HG02571 (cell line): Measurements from ENCODE around the gene TEKT5.
"Not testable (repeated sequence)": the region's sequence is repeated elsewhere in the genome, so short reads cannot be mapped to it uniquely, and the experiment has no call there.

Experiments
- ATAC-seq: cut with Tn5 transposase; IDR thresholded peaks from one replicate; pipeline ENCODE4 v1.9.1; 2021; ENCODE audit warnings: mild to moderate bottlenecking, moderate library complexity; ENCODE audit not compliant: unreplicated experiment

Gene TEKT5

GRCh38 chr16:10660950-10661635 is 33.6 kb downstream of the TEKT5 start:
- ATAC-seq, result no peak

DNA sequence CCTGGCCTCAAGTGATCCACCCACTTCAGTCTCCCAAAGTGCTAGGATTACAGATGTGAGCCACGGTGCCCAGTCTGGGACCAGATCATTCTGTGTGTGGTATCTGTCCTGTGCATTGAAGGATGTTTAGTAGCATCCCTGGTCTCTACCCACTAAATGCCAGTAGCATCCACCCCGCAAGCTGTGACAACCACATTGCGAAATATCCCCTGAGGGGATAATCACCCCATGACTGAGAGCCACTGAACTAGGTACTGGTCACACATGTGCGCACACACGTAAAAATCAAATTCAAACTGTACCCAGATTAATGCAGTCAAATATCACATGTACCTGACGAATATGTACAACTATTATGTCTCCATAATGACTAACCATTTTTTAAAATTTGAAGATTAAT is 35.8 kb downstream of the TEKT5 start:
- no peak for ATAC-seq

DNA sequence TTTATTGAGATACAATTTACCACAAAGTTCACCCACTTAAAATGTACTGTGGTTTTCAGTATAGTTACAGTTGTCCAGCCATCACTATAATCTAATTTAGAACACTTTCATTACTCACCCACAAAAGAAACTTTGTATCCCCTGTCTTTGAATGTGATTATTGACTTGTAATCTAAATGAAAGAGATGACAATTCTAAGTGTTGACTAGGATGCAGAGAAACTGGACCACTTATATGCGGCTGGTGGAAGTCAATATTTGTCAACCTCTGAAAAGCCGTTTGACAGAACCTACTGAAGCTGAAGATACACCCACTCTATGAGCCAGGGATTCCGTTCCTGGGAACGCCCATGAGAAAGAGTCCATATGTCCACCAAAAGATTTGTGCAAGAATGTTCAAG is 36.8 kb downstream of the TEKT5 start:
- no peak for ATAC-seq

GRCh38 chr16:10656618-10657017 is 38.1 kb downstream of the TEKT5 start:
- ATAC-seq, result no peak

DNA sequence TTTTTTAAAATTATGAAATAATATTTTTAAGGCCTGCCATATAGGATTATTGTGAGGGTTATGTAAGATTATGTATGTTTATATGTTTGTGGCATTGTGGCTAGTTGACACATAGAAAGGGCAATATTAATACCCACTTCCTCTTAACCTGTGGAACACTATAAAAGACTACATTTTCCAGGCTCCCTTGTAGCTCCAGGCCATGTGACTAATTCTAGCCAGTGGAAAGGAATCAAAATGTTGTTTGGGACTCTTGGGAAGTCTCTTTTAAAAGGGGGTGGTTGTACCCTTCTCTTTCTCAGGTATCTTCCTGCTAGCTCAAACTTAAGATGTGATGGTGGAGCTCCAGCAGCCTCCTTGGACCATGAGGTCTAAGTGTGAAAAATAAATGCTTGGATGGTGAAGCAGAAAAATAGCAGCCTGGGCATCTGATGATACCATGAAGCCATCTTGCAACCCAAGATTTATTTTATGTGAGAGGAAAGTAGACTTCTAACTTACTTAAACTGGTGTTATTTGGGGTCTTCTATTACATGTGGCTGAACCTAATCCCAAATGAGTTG is 39.2 kb downstream of the TEKT5 start:
- ATAC-seq, result no peak

- ATAC-seq, result no peak
Observed at GRCh38 chr16:10654592-10655414, 39.9 kb downstream of the TEKT5 start.

- ATAC-seq, result no peak
Observed at GRCh38 chr16:10652730-10653590, 41.8 kb downstream of the TEKT5 start.

DNA sequence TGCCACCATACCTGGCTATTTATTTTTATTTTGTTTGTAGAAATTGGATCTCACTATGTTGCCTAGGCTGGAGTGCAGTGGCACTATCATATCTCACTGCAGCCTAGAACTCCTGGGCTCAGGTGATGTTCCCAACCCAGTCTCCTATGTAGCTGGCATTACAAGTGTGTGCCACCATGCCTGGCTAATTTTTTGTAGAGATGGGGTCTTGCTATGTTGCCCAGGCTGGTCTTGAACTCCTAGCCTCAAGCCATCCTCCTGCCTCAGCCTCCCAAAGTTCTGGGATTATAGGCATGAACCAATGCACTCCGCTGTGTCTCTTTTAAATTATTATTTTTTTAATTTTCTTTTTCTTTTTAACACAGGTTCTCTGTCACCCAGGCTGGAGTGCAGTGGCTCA is 45.6 kb downstream of the TEKT5 start:
- ATAC-seq, result not testable (repeated sequence)

GRCh38 chr16:10647721-10648296 is 46.9 kb downstream of the TEKT5 start:
- no peak for ATAC-seq

DNA sequence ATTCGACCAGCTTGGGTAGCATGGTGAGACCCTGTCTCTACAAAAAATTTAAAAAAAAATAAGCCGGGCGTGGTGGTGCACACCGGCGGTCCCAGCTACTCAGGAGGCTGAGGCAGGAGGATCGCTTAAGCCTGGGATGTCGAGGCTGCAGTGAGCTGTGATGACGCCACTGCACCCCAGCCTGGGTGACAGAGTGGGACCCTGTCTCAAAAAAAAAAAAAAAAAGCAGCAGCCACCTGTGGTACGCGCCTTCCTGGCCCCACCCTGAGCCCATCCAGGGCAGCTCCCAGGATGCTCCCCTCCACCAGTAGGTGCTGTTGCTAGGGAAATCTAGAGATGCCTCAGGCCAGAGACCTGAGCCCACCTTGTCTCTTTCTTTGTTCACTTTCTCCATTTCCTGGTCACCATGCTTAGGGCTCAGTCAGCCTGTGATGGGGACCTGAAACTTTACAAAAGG is 47.4 kb downstream of the TEKT5 start:
- ATAC-seq, result no peak

- no peak for ATAC-seq
Observed at GRCh38 chr16:10646581-10647263, 48.0 kb downstream of the TEKT5 start.

GRCh38 chr16:10646228-10646580 is 48.5 kb downstream of the TEKT5 start:
- no peak for ATAC-seq

- ATAC-seq, result no peak
Observed at GRCh38 chr16:10644092-10644491, 50.6 kb downstream of the TEKT5 start.

GRCh38 chr16:10642964-10643363 is 51.8 kb downstream of the TEKT5 start:
- no peak for ATAC-seq

- no peak for ATAC-seq
Observed at GRCh38 chr16:10641953-10642949, 52.5 kb downstream of the TEKT5 start.

DNA sequence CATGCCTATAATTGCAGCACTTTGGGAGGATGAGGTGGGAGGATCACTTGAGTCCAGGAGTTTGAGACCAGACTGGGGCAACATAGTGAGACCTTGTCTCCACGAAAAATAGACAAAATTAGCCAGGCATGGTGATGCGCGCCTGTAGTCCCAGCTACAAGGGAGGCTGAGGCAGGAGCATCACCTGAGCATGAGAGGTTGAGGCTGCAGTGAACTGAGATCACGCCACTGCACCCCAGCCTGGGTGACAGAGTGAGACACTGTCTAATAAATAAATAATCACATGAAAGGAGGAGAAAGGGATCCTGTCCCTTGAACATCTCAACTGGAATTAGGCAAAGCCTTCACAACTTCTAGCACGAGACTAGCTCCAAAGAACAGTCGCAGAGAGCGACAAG is 53.2 kb downstream of the TEKT5 start:
- ATAC-seq, result no peak

- no peak for ATAC-seq
Observed at GRCh38 chr16:10640934-10641333, 53.8 kb downstream of the TEKT5 start.

- no peak for ATAC-seq
Observed at GRCh38 chr16:10638101-10638500, 56.6 kb downstream of the TEKT5 start.
